ENCODE results near the gene UTP11.

The UTP11 gene

GRCh38 chr1:38018864-38019343, 6.4 kb downstream of the UTP11 start:
- CTCF ChIA-PET: interaction anchor here (1.0 to 6.9 kb wide), 14 partner anchors 8 to 816 kb away, joined by 3 to 58 read pairs (median 4); partner anchors contain the start of genes MTF1, POU3F1 and SF3A3
- peak; percentile 63 for TF ChIP-seq CTCF (IDR thresholded peaks at IDR 0.05; ENCODE audit: control extremely low read depth, extremely low read depth, low read depth, missing control alignments)
- no peak for DNase-seq (ENCODE audit: extremely low spot score)
- POLR2A ChIA-PET: no interaction called here

GRCh38 chr1:38020396-38020795, 7.9 kb downstream of the UTP11 start:
- POLR2A ChIA-PET: interaction anchor here (0.6 kb wide), 1 partner anchor 15 kb away, joined by 4 read pairs; no protein-coding TSS in a partner anchor
- CTCF ChIA-PET: interaction anchor here (0.9 to 6.9 kb wide), 7 partner anchors 7 to 803 kb away, joined by 3 to 58 read pairs (median 8); partner anchors contain the start of gene SF3A3
- no peak for DNase-seq (ENCODE audit: extremely low spot score)
- no peak for TF ChIP-seq CTCF (IDR thresholded peaks at IDR 0.05; ENCODE audit: control extremely low read depth, extremely low read depth, low read depth, missing control alignments)

- no peak for DNase-seq (ENCODE audit: extremely low spot score)
- ChIA-PET CTCF (interaction anchor here (0.8 to 6.9 kb wide), 5 partner anchors 5 to 813 kb away, joined by 3 to 58 read pairs (median 6); partner anchors contain the start of gene UTP11), POLR2A (no interaction called here)
- TF ChIP-seq CTCF (IDR thresholded peaks at IDR 0.05; ENCODE audit: control extremely low read depth, extremely low read depth, low read depth, missing control alignments): no peak
Observed at GRCh38 chr1:38021969-38022368, 9.4 kb downstream of the UTP11 start.

GRCh38 chr1:38022810-38023209, 10.3 kb downstream of the UTP11 start:
- no peak for TF ChIP-seq CTCF (IDR thresholded peaks at IDR 0.05; ENCODE audit: control extremely low read depth, extremely low read depth, low read depth, missing control alignments)
- ChIA-PET CTCF (interaction anchor here (0.6 to 6.1 kb wide), 6 partner anchors 11 to 812 kb away, joined by 3 to 35 read pairs (median 4); partner anchors contain the start of gene UTP11), POLR2A (no interaction called here)
- no peak for DNase-seq (ENCODE audit: extremely low spot score)

- no peak for DNase-seq (ENCODE audit: extremely low spot score)
- ChIA-PET POLR2A (no interaction called here), CTCF (interaction anchor here (0.8 to 6.6 kb wide), 5 partner anchors 7 to 810 kb away, joined by 4 to 58 read pairs (median 10); no protein-coding TSS in a partner anchor)
- TF ChIP-seq CTCF (IDR thresholded peaks at IDR 0.05; ENCODE audit: control extremely low read depth, extremely low read depth, low read depth, missing control alignments): no peak
Observed at GRCh38 chr1:38025233-38025632, 12.7 kb downstream of the UTP11 start.

GRCh38 chr1:38025664-38026063, 13.1 kb downstream of the UTP11 start:
- DNase-seq (ENCODE audit: extremely low spot score): no peak
- CTCF ChIA-PET: interaction anchor here (0.8 to 6.6 kb wide), 11 partner anchors 7 to 812 kb away, joined by 3 to 58 read pairs (median 5); partner anchors contain the start of gene UTP11
- POLR2A ChIA-PET: no interaction called here
- no peak for TF ChIP-seq CTCF (IDR thresholded peaks at IDR 0.05; ENCODE audit: control extremely low read depth, extremely low read depth, low read depth, missing control alignments)
